GM12872 (cell line): ENCODE data around the gene IGFALS.

ENCODE experiments used
- TF ChIP-seq, protein P1 (sequence below): IDR thresholded peaks from 3 replicates; pipeline ENCODE4 v1.5.1; 2011; ENCODE audit warnings: low read depth, mild to moderate bottlenecking, low read length, moderate library complexity; ENCODE audit not compliant: insufficient read depth

IGFALS gene

DNA sequence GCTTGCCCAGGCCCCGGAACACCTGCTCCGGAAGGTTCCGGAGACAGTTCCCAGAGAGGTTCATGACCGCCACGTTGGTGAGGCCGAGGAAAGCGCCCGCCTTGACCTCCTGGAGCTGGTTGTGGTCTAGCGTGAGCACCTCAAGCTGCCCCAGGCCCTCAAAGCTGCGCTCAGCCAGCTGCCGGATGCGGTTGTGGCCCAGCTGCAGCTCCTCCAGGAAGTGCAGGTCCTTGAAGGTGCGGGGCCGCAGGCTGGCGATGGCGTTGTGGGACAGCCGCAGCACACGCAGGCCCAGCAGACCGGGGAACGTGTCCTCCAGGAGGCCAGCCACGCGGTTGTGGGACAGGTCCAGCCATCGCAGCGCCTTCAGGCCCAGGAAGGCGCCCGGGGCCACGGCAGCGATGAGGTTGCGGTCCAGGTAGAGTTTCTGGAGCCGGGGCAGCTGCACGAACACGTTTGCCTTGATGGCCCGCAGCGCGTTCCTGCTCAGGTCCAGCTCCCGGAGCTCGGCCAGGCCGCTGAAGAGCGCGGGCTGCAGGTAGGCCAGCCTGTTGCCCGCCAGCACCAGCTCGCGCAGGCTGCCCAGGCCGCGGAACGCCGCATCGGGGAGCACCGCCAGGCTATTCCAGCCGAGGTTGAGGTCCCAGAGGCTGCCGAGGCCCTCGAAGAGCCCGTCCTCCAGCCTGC lies 2.1 kb downstream of the IGFALS start:
- TF ChIP-seq, protein P1, sequence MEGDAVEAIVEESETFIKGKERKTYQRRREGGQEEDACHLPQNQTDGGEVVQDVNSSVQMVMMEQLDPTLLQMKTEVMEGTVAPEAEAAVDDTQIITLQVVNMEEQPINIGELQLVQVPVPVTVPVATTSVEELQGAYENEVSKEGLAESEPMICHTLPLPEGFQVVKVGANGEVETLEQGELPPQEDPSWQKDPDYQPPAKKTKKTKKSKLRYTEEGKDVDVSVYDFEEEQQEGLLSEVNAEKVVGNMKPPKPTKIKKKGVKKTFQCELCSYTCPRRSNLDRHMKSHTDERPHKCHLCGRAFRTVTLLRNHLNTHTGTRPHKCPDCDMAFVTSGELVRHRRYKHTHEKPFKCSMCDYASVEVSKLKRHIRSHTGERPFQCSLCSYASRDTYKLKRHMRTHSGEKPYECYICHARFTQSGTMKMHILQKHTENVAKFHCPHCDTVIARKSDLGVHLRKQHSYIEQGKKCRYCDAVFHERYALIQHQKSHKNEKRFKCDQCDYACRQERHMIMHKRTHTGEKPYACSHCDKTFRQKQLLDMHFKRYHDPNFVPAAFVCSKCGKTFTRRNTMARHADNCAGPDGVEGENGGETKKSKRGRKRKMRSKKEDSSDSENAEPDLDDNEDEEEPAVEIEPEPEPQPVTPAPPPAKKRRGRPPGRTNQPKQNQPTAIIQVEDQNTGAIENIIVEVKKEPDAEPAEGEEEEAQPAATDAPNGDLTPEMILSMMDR, result no peak

DNA sequence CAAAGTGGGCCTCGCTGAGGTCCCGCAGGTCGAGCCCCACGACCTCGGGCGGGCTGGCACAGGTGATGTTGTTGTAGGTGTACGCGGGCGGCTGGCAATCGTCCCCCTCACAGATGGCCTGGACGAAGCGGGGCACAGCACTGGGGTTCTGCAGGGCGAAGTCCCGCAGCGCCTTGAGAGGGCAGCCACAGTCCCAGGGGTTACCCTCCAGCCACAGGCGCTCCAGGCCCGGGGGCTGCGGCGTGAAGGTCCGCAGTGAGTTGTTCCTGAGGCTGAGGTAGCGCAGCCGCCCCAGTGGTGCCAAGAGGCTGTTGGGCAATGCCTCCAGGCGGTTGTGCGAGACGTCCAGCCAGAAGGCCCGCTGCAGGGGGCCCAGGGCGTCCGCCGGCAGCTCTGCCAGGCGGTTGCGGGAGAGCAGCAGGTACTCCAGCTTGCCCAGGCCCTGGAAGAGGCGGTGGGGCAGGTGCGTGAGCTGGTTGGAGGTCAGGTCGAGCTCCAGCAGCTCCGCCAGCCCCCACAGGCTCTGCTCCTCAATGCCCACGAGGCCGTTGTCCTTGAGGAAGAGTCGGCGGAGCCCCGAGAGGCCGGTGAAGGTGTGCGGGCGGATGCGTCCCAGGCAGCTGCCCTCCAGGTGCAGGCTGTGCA lies 2.8 kb downstream of the IGFALS start:
- TF ChIP-seq, protein P1, result no peak

DNA sequence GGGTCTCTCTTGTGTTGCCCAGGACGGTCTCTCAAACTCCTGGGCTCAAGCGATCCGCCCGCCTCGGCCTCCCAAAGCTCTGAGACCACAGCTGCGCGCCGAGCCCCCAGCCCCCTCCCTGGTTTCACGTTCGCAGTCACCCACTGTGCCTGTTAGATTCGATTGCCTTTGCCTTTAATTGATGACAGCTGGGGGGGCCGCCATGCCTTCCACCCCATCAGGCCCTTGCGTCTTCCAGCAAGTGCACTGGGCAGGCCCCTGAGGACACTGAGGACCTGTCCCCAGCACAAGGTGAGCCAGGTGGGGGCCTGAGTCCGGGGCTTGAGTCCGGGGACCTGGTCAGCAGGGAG lies 3.3 kb downstream of the IGFALS start:
- TF ChIP-seq, protein P1, result no peak

DNA sequence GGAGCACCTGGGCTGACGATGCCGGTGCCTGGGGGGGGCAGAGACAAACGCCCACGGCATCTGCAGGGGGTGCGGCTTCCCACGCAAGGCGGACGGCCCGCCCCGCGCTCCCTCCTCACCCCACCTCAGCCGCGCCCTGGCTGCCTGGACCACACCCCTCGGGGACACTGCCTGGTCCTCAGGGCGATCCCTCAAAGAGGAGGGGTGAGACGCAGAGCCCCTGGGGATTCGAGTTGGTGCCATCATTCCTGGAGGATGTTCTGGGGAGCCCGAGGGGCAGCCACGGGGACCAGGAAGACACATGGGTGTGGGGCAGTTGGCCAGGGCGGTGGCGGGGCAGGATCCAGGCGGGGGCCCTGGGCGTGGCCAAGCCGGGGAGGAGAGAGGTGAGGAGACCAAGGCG lies 3.9 kb downstream of the IGFALS start:
- TF ChIP-seq, protein P1, result no peak

DNA sequence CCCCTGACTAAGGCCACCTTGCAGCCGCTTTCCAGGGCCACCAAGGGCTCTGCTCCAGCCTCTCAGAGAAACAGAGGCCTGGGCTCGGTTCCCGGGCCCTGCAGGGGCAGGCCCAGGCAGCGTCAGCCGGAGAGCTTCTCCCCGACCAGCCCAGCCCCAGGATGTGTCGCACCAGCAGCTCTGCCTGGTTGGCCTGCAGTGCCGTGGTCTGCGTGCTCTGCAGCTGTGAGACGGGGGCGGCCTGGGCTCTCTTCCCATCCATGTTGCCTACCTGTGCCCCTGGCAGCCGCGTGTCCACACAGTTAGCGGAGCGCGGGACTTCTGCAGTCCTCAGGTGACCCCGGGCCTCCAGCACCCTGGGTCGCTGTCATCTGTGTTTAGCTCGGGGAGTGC lies 4.8 kb downstream of the IGFALS start:
- TF ChIP-seq, protein P1, result no peak

DNA sequence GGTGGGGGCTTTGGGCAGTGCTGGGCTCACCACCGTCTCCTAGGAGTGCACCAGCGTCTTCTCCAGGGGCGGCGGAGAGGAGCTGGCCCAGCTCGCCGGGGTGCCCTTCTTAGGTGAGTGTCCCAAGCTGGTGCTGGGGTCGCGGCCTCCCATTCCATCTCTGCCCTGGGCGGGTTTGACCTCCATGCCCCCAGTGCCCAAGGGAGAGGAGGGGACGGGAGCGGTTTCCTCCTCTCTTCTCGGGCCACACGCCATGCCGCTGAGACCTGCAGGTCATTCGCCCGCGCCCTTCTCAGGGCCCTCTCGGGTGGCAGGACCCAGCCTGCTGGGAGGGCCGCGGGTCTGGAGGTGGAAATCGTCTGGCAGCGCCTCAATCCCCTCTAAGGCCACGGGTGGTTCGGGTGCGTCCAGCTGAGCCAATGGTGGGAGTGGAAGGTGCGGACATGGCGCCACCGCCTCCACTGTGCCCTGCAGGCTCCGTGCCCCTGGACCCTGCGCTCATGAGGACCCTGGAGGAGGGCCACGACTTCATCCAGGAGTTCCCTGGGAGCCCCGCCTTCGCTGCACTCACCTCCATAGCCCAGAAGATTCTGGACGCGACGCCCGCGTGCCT lies 5.3 kb downstream of the IGFALS start:
- TF ChIP-seq, protein P1, result no peak

DNA sequence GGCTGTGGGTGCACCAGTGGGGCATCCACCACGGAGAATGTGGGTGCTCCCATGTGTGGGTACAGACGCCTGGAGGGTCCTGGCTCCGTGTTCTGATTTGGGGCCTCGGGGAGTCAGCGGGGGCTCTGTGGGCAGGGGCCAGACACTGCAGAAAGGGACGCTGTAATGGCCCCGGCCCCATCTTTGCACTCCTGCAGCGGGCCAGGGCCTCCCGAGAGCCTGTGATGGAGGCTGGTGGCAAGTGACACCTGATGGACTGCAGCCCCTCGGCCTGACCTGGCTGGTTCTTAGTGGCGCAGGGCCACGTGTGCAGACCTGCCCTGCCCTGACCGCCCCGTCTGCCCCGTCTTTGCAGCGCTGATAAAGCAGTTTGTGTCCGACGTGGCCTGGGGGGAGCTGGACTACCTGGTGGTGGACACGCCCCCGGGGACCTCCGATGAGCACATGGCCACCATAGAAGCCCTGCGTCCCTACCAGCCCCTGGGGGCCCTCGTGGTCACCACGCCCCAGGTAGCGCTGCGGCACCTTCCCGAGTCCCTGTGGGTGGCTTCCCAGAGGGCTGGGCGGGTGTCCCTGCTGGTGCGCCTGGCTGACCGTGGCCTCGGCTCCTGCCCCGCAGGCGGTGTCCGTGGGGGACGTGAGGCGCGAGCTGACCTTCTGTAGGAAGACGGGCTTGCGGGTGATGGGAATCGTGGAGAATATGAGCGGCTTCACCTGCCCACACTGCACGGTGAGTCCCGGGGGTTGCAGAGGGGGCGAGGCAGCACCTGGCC lies 6.0 kb downstream of the IGFALS start:
- TF ChIP-seq, protein P1, result no peak
